Stimulated activated CD4-positive, alpha-beta T cell treated with anti-CD3 and anti-CD28 coated beads, TNF-alpha, amount 100 ng/mL, for 48 hours (primary cell): Measurements from ENCODE around the gene DIABLO.
A peak's percentile ranks its signal among the peaks of the same experiment; 100 is the strongest.
"Not testable (repeated sequence)": the region's sequence is repeated elsewhere in the genome, so short reads cannot be mapped to it uniquely, and the experiment has no call there.

ENCODE experiments used
- DNase-seq, 3 donors: peaks; one replicate each; pipeline ENCODE4 v3.0.0-alpha.2; 2020; ENCODE audit warnings: low read depth in 3 of 3

The DIABLO gene

GRCh38 chr12:122208073-122208820 lies 17.6 kb downstream of the DIABLO start:
- no peak for DNase-seq

GRCh38 chr12:122207391-122207790 lies 18.5 kb downstream of the DIABLO start:
- no peak for DNase-seq

- no peak for DNase-seq
Observed at GRCh38 chr12:122206976-122207375, 18.9 kb downstream of the DIABLO start.

GRCh38 chr12:122206111-122206881 lies 19.6 kb downstream of the DIABLO start:
- no peak for DNase-seq

GRCh38 chr12:122205053-122205925 lies 20.6 kb downstream of the DIABLO start:
- no peak for DNase-seq

GRCh38 chr12:122204167-122205052 lies 21.4 kb downstream of the DIABLO start:
- DNase-seq, result no peak

GRCh38 chr12:122203301-122204166 lies 22.3 kb downstream of the DIABLO start, which contains the start of gene B3GNT4:
TSS of gene B3GNT4 (plus strand) at chr12:122203709. CDS start at chr12:122204619, 910 bp downstream.
- DNase-seq, result peak; percentile 37 to 68 (median 38)

- not testable (repeated sequence) for DNase-seq
Observed at GRCh38 chr12:122202811-122203210, 23.0 kb downstream of the DIABLO start.

GRCh38 chr12:122202017-122202416 lies 23.8 kb downstream of the DIABLO start:
- DNase-seq, result no peak

- no peak for DNase-seq
Observed at GRCh38 chr12:122201381-122201780, 24.5 kb downstream of the DIABLO start.

- no peak for DNase-seq
Observed at GRCh38 chr12:122200541-122201175, 25.2 kb downstream of the DIABLO start.

GRCh38 chr12:122199484-122200355 lies 26.1 kb downstream of the DIABLO start:
- no peak for DNase-seq

- DNase-seq, result no peak
Observed at GRCh38 chr12:122197612-122197966, 28.3 kb downstream of the DIABLO start.

- DNase-seq, result no peak
Observed at GRCh38 chr12:122195405-122195804, 30.4 kb downstream of the DIABLO start.

GRCh38 chr12:122194804-122195203 lies 31.0 kb downstream of the DIABLO start:
- no peak for DNase-seq

- no peak for DNase-seq
Observed at GRCh38 chr12:122192441-122192840, 33.4 kb downstream of the DIABLO start.

GRCh38 chr12:122190842-122191668 lies 34.8 kb downstream of the DIABLO start:
- peak; percentile 55 to 62 (median 57) for DNase-seq
